SK-N-MC (cell line): ENCODE data around the gene CELA1.

Source experiments
- EZH2 ChIP-seq: fragments of 200-600 bp; sonication (generic); IDR thresholded peaks from one replicate; pipeline ENCODE4 v1.6.1; 2017; ENCODE audit warnings: antibody characterized with exemption
- FOXP2 ChIP-seq: optimal IDR thresholded peaks from 2 replicates; pipeline ENCODE3; 2011; ENCODE audit warnings: mild to moderate bottlenecking, moderate library complexity; ENCODE audit not compliant: insufficient read depth; ENCODE audit errors: extremely low read length, control extremely low read depth
- POLR2AphosphoS5 ChIP-seq: IDR thresholded peaks from 2 replicates; pipeline ENCODE4 v1.6.1; 2012; ENCODE audit warnings: mild to moderate bottlenecking, low read depth, low read length, borderline replicate concordance

- TF ChIP-seq POLR2AphosphoS5 (no peak), EZH2 (no peak), FOXP2 (no peak)
These were observed 11.0 kb upstream of the CELA1 start for GRCh38 chr12:51357374-51358047.
